IPS-20b (cell line): ENCODE data around the gene ANKRD13D.

Experiments used
- H3K27ac ChIP-seq: one replicate; pipeline ENCODE4 v1.5.1; 2013; ENCODE audit warnings: low read length
- H3K27me3 ChIP-seq: 2 replicates; pipeline ENCODE4 v1.6.1; 2013; ENCODE audit warnings: mild to moderate bottlenecking, low read length, inconsistent platforms; ENCODE audit not compliant: insufficient read depth
- H3K36me3 ChIP-seq: 2 replicates; pipeline ENCODE4 v1.6.1; 2013; ENCODE audit warnings: low read depth, mild to moderate bottlenecking, inconsistent platforms, low read length, moderate library complexity; ENCODE audit not compliant: insufficient read depth
- H3K4me1 ChIP-seq: 2 replicates; pipeline ENCODE4 v1.6.1; 2013; ENCODE audit warnings: mild to moderate bottlenecking, control low read depth, inconsistent platforms, low read length, moderate library complexity; ENCODE audit not compliant: insufficient read depth
- H3K4me3 ChIP-seq: 2 replicates; pipeline ENCODE4 v1.5.1; 2013; ENCODE audit warnings: mild to moderate bottlenecking, low read length, inconsistent platforms
- H3K9ac ChIP-seq: 2 replicates; pipeline ENCODE4 v1.6.1; 2013; ENCODE audit warnings: low read depth, mild to moderate bottlenecking, inconsistent platforms, low read length, moderate library complexity
- H3K9me3 ChIP-seq: 2 replicates; pipeline ENCODE4 v1.6.1; 2013; ENCODE audit warnings: mild to moderate bottlenecking, low read depth, low read length, inconsistent platforms; ENCODE audit not compliant: insufficient read depth

Gene ANKRD13D

DNA sequence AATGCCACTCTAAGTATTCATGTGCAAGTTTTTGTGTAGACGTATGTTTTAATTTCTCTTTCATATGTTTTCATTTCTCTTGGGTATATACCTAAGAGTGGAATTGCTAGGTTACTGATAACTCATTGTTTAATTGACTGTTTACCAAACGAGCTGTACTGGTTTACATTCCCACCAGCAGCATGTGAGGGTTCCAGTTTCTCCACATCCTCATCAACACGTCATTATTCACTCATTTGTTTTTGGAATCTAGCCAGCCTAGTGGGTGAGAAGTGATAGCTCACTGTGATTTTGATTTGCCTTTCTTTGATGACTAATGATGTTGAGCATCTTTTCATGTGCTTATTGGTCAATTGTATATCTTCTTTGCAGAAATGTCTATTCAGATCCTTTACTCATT is 4.0 kb downstream of the ANKRD13D start:
- no peaks in the 10 kb centered on the region for H3K27me3 ChIP-seq
- H3K36me3 ChIP-seq, result peaks cover 28% of the 10 kb centered on the region
- no peak overlapping the region for H3K9ac ChIP-seq
- H3K27ac ChIP-seq, result no peak overlapping the region
- H3K4me3 ChIP-seq, result no peak overlapping the region
- H3K4me1 ChIP-seq, result peaks cover 1% of the 10 kb centered on the region; the same call in 1 of the 2 replicates
- peaks cover 11% of the 10 kb centered on the region; the same call in 1 of the 2 replicates for H3K9me3 ChIP-seq

DNA sequence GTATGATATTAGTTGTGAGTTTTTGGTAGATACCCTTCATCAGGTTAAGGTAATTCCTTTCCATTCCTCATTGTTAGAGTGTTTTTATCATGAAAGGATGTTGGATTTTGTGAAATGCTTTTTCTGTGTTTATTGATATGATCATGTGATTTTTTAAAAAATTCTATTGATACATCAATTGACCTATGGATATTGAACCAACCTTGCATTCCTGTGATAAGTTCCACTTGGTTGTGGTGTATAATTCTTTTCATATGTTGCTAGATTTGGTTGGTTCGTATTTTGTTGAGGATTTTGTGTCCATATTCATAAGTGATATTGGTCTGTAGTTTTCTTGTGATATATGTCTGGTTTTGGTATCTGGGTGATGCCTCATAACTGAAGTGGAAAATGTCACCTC is 6.7 kb downstream of the ANKRD13D start:
- no peaks in the 10 kb centered on the region for H3K4me1 ChIP-seq
- peaks cover 29% of the 10 kb centered on the region for H3K36me3 ChIP-seq
- H3K27ac ChIP-seq, result no peak overlapping the region
- H3K9ac ChIP-seq, result no peak overlapping the region
- H3K9me3 ChIP-seq, result peaks cover 11% of the 10 kb centered on the region; the same call in 1 of the 2 replicates
- H3K27me3 ChIP-seq, result no peaks in the 10 kb centered on the region
- no peak overlapping the region for H3K4me3 ChIP-seq

DNA sequence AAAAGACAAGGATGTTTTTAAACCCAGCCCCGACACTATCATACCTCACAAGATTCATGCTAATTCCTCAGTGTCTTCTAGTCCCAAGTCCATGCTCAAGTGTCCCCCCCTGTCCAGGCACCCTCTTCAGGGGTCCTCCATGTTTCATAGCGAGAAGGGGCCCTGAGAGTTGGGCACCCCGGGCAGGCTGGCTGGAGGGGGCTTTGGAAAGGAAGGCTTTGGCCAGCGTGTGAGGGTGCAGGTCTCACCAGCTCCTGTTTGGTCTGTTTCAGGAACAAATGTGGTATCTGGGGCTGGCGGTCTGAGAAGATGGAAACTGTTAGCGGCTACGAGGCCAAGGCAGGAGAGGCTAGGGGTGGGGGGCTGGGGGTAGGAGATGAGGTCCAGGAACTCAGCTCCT is 9.7 kb downstream of the ANKRD13D start:
- H3K4me3 ChIP-seq, result no peak overlapping the region
- H3K36me3 ChIP-seq, result peaks cover 18% of the 10 kb centered on the region
- H3K4me1 ChIP-seq, result 0 out of 2 replicates have a peak, but pooled peaks cover 5% of the 10 kb centered on the region
- H3K9ac ChIP-seq, result no peak overlapping the region
- H3K27ac ChIP-seq, result no peak overlapping the region
- H3K27me3 ChIP-seq, result peaks cover 1% of the 10 kb centered on the region; the same call in 1 of the 2 replicates
- H3K9me3 ChIP-seq, result peaks cover 11% of the 10 kb centered on the region; the same call in 1 of the 2 replicates

DNA sequence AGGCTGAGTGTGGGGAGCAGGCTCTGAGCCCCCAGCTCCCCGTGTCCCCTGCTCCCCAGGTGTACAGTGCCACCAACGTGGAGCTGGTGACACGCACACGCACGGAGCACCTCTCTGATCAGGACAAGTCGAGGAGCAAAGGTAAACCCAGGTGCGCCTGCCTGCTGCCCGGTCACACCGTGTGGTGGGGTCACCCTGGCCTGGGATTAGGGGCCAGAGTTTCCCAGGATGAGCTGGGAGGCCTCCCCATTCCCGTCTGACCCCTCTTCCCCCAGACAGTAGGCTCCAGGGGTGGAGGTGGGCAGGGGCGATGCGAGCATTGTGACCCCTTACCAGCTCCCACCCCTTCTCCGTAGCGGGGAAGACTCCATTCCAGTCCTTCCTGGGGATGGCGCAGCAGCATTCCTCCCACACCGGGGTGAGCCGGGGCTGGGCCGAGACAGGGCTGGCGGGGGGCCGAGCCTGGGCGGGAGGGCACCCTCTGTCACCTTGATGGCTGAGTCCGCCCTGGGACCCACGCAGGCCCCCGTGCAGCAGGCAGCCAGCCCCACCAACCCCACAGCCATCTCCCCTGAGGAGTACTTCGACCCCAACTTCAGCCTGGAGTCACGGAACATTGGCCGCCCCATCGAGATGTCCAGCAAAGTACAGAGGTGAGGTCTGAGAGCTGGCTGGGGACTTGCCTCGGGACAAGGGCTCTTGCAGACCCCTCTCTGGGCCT is 10.5 kb downstream of the ANKRD13D start:
- Histone ChIP-seq H3K9me3 (peaks cover 11% of the 10 kb centered on the region; the same call in 1 of the 2 replicates), H3K9ac (no peak overlapping the region), H3K27ac (no peak overlapping the region), H3K27me3 (peaks cover 9% of the 10 kb centered on the region; the same call in 1 of the 2 replicates), H3K4me1 (peaks cover 9% of the 10 kb centered on the region), H3K36me3 (peaks cover 18% of the 10 kb centered on the region), H3K4me3 (no peak overlapping the region)

DNA sequence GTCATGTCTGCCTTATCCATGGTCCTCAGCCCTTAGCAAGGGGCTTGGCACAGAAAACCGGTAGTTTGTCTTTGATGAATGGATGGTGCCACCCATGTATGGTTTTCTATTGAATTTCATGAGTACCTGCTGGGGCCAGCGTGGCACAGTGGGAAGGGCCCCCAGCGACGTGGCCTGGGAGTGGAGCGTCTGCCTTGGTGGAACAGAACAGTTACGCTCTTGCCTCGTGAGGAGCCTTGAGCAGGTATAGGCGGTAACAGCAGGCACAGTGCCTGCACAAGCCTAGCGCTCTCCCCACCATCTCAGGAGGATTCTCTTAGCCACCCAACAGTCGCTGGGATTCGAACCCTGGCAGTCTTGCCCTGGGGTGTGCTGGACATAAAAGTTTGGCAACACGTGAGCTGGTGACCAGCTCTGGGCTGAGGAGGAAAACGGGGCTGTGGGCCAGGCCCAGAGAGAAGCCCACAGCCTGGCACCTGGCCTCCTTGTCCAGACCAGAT is 11.2 kb downstream of the ANKRD13D start:
- Histone ChIP-seq H3K27me3 (peaks cover 13% of the 10 kb centered on the region; the same call in 1 of the 2 replicates), H3K4me1 (peaks cover 9% of the 10 kb centered on the region), H3K4me3 (no peak overlapping the region), H3K9ac (no peak overlapping the region), H3K9me3 (peaks cover 11% of the 10 kb centered on the region; the same call in 1 of the 2 replicates), H3K36me3 (peaks cover 18% of the 10 kb centered on the region), H3K27ac (no peak overlapping the region)

DNA sequence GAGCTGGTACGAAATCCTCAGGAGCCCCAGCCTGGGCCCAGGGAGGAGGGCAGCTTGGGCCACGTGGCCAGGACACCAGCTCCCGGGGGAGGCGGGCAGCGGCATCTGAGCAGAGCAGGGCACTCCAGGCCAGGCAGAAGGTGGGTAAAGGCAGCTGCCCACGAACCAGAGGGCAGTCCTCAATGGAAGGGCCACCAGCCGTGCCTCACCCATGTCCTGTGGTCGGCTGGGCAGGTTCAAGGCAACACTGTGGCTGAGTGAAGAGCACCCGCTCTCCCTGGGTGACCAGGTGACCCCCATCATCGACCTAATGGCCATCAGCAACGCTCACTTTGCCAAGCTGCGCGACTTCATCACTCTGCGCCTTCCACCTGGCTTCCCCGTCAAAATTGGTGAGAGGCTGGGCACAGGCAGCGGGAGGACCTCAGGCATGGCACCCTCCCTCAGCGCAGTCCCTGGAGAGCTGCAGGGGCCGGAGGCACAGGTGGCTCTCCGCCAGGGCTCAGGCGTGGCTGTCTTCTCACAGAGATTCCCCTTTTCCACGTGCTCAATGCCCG is 11.7 kb downstream of the ANKRD13D start:
- no peak overlapping the region for H3K27ac ChIP-seq

DNA sequence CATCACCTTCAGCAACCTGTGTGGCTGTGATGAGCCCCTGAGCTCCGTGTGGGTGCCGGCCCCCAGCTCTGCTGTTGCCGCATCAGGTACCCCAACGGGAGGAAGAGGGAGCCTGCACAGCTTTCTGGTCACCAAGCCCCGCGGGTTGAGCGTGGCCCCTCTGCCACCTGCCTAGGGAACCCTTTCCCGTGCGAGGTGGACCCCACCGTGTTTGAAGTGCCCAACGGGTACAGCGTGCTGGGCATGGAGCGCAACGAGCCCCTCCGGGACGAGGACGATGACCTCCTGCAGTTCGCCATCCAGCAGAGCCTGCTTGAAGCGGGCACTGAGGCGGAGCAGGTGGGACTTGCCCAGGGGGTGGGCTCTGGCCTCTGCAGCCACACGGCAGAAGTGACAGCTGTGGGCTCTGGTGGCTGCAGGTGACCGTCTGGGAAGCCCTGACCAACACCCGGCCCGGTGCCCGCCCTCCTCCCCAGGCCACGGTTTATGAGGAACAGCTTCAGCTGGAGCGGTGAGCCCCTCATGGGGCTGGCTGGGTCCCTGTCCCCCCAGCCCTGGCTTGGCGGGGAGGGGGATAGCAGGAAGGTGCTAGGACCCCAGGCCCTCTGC is 12.3 kb downstream of the ANKRD13D start:
- H3K4me3 ChIP-seq, result peak overlapping the region; percentile 72; the same call in 1 of the 2 replicates
- H3K4me1 ChIP-seq, result peaks cover 9% of the 10 kb centered on the region
- 0 out of 2 replicates have a peak, but pooled peaks cover under 1% of the 10 kb centered on the region for H3K9me3 ChIP-seq
- peaks cover 9% of the 10 kb centered on the region for H3K36me3 ChIP-seq
- peak overlapping the region; percentile 53; the same call in 1 of the 2 replicates for H3K9ac ChIP-seq
- H3K27me3 ChIP-seq, result peaks cover 13% of the 10 kb centered on the region; the same call in 1 of the 2 replicates
- no peak overlapping the region for H3K27ac ChIP-seq

More for the DNA sequence above, 11.7 kb downstream of the ANKRD13D start:
- Histone ChIP-seq H3K4me1 (peaks cover 9% of the 10 kb centered on the region), H3K4me3 (no peak overlapping the region), H3K9ac (no peak overlapping the region), H3K9me3 (peaks cover 7% of the 10 kb centered on the region; the same call in 1 of the 2 replicates), H3K27me3 (peaks cover 13% of the 10 kb centered on the region; the same call in 1 of the 2 replicates), H3K36me3 (peaks cover 15% of the 10 kb centered on the region)

DNA sequence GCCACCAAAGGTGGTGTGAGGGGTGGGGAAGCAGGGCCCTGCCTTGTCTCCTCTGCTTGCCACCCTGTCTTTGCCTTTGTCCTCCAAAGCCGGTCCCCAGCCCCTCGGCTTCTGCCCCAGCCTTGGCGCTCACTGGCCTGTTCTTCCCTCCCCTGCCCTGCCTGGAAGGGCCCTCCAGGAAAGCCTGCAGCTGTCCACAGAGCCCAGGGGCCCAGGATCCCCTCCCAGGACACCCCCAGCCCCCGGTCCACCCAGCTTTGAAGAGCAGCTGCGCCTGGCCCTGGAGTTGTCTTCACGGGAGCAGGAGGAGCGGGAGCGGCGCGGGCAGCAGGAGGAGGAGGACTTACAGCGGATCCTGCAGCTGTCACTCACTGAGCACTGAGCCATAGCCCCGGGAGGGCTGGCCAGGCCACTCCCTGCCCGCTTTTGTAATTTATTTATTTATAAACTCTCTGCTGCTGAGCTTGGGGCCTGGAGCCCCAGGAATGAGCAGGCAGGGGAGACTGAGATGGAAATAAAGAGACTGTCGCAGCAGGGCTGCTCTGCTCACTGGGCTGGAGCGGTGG is 12.9 kb downstream of the ANKRD13D start:
- no peaks in the 10 kb centered on the region for H3K9me3 ChIP-seq
- no peak overlapping the region for H3K27ac ChIP-seq
- H3K9ac ChIP-seq, result peak overlapping the region; percentile 60; the same call in 1 of the 2 replicates
- peaks cover 13% of the 10 kb centered on the region; the same call in 1 of the 2 replicates for H3K27me3 ChIP-seq
- 0 out of 2 replicates have a peak, but pooled peaks cover 5% of the 10 kb centered on the region for H3K36me3 ChIP-seq
- peaks cover 9% of the 10 kb centered on the region for H3K4me1 ChIP-seq
- H3K4me3 ChIP-seq, result peak overlapping the region; percentile 72

DNA sequence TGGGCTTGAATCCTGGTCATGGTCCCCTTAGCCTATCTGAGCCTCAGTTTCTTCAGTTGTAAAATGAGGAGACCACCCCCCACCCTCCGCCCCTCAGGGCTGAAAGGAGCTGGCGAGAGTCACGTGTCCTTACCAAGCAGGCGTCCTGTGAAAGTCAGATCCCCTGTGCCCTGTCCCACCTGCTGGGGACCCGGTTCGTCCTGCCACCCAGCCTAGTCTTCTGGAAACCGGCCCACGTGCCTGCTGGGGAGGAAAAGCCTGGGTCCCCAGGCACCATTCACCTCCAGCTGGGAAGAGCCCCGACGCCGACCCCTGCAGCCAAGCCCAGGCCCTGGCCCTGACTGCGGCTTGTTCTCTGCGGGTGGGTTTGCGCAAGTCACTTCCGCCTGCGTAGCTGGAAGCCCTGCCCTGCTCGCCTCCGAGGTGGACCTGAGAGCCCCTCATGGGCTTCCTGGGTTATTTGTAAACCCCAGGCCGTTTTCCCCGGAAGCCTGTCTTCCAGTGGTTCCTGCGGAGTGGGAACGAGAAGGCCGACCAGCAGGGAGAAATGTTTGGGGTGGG is 13.5 kb downstream of the ANKRD13D start:
- Histone ChIP-seq H3K4me1 (peaks cover 9% of the 10 kb centered on the region), H3K9me3 (no peaks in the 10 kb centered on the region), H3K4me3 (peak overlapping the region; percentile 72), H3K9ac (peak overlapping the region; percentile 60), H3K27ac (no peak overlapping the region), H3K27me3 (peaks cover 13% of the 10 kb centered on the region; the same call in 1 of the 2 replicates), H3K36me3 (0 out of 2 replicates have a peak, but pooled peaks cover 5% of the 10 kb centered on the region)

DNA sequence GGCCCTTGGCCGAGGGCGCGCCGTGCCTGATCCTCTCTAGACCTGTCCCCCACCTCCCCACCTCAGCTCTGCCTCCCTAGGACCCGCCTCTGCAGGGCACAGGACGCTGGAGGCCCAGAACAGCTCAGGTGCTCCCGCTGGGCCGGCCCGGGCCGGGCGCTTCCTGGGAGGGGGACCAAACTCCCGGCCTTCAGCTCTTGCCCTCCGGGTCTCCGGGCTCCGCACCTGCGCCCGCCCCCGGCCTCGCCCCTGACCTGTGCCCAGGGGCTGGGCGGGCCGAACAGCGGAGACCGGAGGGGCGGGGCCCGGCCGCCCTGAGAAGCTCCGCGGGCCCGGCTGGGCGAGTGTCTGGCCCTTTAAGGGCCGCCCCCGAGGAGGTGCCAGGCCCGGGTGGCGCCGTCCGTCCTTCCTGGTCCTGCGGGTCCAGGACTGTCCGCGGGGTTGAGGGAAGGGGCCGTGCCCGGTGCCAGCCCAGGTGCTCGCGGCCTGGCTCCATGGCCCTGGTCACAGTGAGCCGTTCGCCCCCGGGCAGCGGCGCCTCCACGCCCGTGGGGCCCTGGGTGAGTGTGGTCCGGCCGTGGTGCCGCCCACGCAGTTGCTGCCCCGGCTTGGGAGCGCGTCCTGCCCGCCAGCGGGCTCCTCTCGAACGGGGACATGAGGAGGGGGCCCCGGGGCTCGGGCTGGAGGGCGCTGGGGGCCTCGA is 14.2 kb downstream of the ANKRD13D start, which contains the start of gene SSH3:
Gene SSH3 (plus strand): TSS at position 399 of the 703 bp plus-strand sequence. CDS start 96 bp downstream, at position 495.
- H3K27ac ChIP-seq, result no peak within 1 kb of the TSS
- H3K4me3 ChIP-seq, result peak within 1 kb of the TSS; percentile 72
- H3K9ac ChIP-seq, result peak within 1 kb of the TSS; percentile 60

More for the DNA sequence above, 14.2 kb downstream of the ANKRD13D start, which contains the start of gene SSH3:
- Histone ChIP-seq H3K36me3 (0 out of 2 replicates have a peak, but pooled peaks cover 5% of the 10 kb centered on the region), H3K4me1 (peaks cover 9% of the 10 kb centered on the region), H3K27me3 (peaks cover 13% of the 10 kb centered on the region; the same call in 1 of the 2 replicates), H3K9me3 (no peaks in the 10 kb centered on the region)
